CD4-positive, CD25-positive, alpha-beta regulatory T cell (primary cell): ENCODE data around the gene LCOR. TPM values are rescaled to one million over a fixed set of nuclear protein-coding genes. Genes with fewer than 3 reads are reported as not detected.
A peak's percentile ranks its signal among the peaks of the same experiment; 100 is the strongest.

Source experiments
- ATAC-seq, 2 donors: fragments of 150-1000 bp; cut with Tn5 transposase; one replicate each; pipeline ENCODE4 v1.10.0; 2021; ENCODE audit warnings: low read depth in 2 of 2, moderate number of reproducible peaks in 2 of 2, moderate library complexity in 1 of 2
- DNase-seq, 3 donors: peaks; one replicate each; pipeline versions ENCODE4 v3.0.0 to v3.0.0-alpha.2; 2012 to 2022; ENCODE audit warnings: mixed read lengths in 1 of 3
- H3K27ac ChIP-seq: one replicate; pipeline ENCODE4 v1.7.0; 2013; ENCODE audit warnings: mild to moderate bottlenecking, low read length; ENCODE audit not compliant: insufficient read depth, poor library complexity, severe bottlenecking
- H3K27me3 ChIP-seq: one replicate; pipeline ENCODE4 v1.7.0; 2013; ENCODE audit warnings: low read length; ENCODE audit not compliant: control insufficient read depth, insufficient read depth
- H3K36me3 ChIP-seq: one replicate; pipeline ENCODE4 v1.7.0; 2013; ENCODE audit warnings: mild to moderate bottlenecking, low read length, moderate library complexity; ENCODE audit not compliant: control insufficient read depth, insufficient read depth
- H3K4me1 ChIP-seq: 2 replicates; pipeline ENCODE4 v1.7.0; 2013; ENCODE audit warnings: mild to moderate bottlenecking, low read length; ENCODE audit not compliant: insufficient read depth, control insufficient read depth, poor library complexity, severe bottlenecking
- H3K4me3 ChIP-seq: one replicate; pipeline ENCODE4 v1.7.0; 2013; ENCODE audit warnings: low read depth, mild to moderate bottlenecking, low read length, moderate library complexity
- H3K9me3 ChIP-seq, 2 experiments: 1 replicate in 1 of 2; 2 replicates in 1 of 2; pipeline ENCODE4 v1.7.0; 2013; ENCODE audit warnings: low read length in 2 of 2, mild to moderate bottlenecking in 1 of 2, moderate library complexity in 1 of 2; ENCODE audit not compliant: control insufficient read depth in 2 of 2
- H3K27ac Mint-ChIP-seq, 3 donors: one replicate each; pipeline ENCODE4 v1.8.0; 2020 to 2022; ENCODE audit warnings: mild to moderate bottlenecking in 3 of 3, mixed read lengths in 3 of 3, moderate library complexity in 2 of 3
- H3K27me3 Mint-ChIP-seq: one replicate; pipeline ENCODE4 v1.8.0; 2022; ENCODE audit warnings: mild to moderate bottlenecking, mixed read lengths
- H3K36me3 Mint-ChIP-seq: one replicate; pipeline ENCODE4 v1.8.0; 2020; ENCODE audit warnings: mixed read lengths
- H3K4me1 Mint-ChIP-seq, 4 donors: one replicate each; pipeline ENCODE4 v1.8.0; 2020 to 2022; ENCODE audit warnings: mixed read lengths in 4 of 4, mild to moderate bottlenecking in 1 of 4
- H3K4me3 Mint-ChIP-seq, 4 donors: one replicate each; pipeline ENCODE4 v1.8.0; 2020 to 2022; ENCODE audit warnings: mild to moderate bottlenecking in 4 of 4, mixed read lengths in 4 of 4, moderate library complexity in 3 of 4
- H3K9me3 Mint-ChIP-seq, 7 donors: one replicate each; pipeline ENCODE4 v1.8.0; 2020 to 2022; ENCODE audit warnings: mixed read lengths in 7 of 7, mild to moderate bottlenecking in 3 of 7, moderate library complexity in 2 of 7
- polyA plus RNA-seq, 4 donors: library from polyadenylated mRNA; unstranded; fragments of 300-500 nt; fragmentation: Illumina TruSeq; gene quantifications; one replicate each; pipeline ENCODE4 v1.2.3, GENCODE V29; 2021
- total RNA-seq: library from RNA; stranded (reverse); gene quantifications from one replicate; pipeline ENCODE4 v1.2.3, GENCODE V29; 2022

Gene LCOR
- total and polyA plus RNA-seq, 5 donors from 2014 or later: 12.7 to 63.1 (median 16.7) TPM

DNA sequence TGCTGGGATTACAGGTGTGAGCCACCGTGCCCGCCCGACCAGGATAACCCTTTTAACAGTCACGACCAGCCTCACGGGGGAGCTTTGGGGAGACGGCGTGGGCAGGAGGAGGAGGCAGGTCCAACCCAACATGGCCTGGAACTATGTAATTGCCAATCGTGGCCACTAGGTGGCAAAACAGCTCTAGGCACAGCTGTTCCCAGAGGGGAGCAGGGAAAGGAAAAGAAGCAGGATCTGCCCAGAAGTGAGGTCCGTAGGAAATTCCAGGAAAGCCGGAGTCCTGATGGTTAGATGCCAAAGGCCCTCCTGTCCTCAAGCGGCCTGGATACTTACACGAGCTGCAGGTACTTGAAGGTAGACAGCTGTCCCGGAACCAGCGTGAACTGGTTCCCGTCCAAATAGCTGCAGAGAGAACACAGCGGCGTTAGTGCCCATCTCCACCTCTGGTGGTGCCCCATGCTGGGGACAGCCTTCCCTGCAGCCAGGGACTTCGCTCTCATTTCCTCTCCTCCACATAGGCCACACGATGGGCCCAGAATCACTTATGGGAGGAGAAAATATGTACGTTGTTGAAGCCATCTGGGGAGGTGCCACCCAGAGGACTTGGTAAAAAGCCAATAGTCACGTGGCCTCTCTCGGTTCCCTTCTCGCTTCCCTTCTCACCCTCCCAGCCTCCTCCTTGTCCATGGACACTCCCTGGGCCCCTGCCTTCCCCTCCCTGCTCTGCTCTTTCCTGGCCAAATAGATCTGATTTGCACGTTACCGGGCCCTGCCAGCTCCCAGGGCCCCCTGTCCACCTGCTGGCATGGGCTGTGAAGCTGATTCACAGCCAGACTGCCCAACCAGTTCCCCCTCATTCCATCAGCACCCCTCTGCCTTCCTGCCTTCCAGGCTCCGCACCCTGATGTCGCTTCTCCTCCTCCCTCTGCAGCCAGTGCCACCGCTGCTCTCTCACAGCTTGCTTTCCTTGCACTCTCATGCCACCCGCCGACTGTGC, 205.6 kb downstream of the LCOR start:
- H3K4me1 Mint-ChIP-seq: peaks cover 0 to 11% (median 6%) of the 10 kb centered on the region in 4 donors
- H3K4me1 ChIP-seq: peaks cover 8% of the 10 kb centered on the region
- DNase-seq: peak; percentile 35 to 69 (median 52)
- no peaks in the 10 kb centered on the region for H3K27me3 Mint-ChIP-seq
- no peaks in the 10 kb centered on the region for H3K9me3 ChIP-seq
- H3K27ac ChIP-seq: no peak overlapping the region
- H3K4me3 ChIP-seq: peak overlapping the region; percentile 59
- H3K27me3 ChIP-seq: no peaks in the 10 kb centered on the region
- H3K9me3 Mint-ChIP-seq: peaks cover 0 to 2% (median 0%) of the 10 kb centered on the region in 7 donors
- H3K36me3 Mint-ChIP-seq: no peaks in the 10 kb centered on the region
- no peaks in the 10 kb centered on the region for H3K36me3 ChIP-seq
- peak overlapping the region in 2 of 3 donors; percentile 60 to 67 for H3K27ac Mint-ChIP-seq
- ATAC-seq: peak; percentile 69 to 78
- H3K4me3 Mint-ChIP-seq: peak overlapping the region; percentile 21 to 86 (median 78)

DNA sequence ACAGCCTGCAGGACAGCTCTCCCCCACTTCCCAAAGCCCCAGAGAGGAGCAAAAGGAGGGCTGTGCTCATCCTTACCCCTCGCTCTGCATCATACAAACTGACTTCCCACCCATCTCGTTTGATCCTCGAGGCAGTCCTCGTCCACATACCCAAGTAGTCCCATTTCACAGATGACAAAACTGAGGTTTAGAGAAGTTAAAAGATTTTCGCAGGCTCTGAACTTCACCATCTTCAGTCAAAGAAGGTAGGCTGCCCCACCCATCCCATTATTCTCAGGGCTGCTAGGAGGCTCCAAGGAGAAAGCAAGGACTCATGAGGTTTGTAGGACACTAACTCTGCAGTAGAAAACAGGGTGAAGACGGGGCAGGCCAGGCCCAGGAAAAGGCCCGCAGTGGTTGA, 206.6 kb downstream of the LCOR start:
- H3K27ac ChIP-seq: no peak overlapping the region
- Mint-ChIP-seq H3K9me3 (peaks cover 0 to 2% (median 0%) of the 10 kb centered on the region in 7 donors), H3K36me3 (no peaks in the 10 kb centered on the region), H3K4me1 (peaks cover 0 to 11% (median 6%) of the 10 kb centered on the region in 4 donors), H3K27ac (no peak overlapping the region), H3K27me3 (peaks cover 2% of the 10 kb centered on the region), H3K4me3 (peak overlapping the region in 1 of 4 donors; percentile 53)
- DNase-seq (no peak), ATAC-seq (no peak)
- H3K36me3 ChIP-seq: no peaks in the 10 kb centered on the region
- no peaks in the 10 kb centered on the region for H3K9me3 ChIP-seq
- H3K4me1 ChIP-seq: peaks cover 8% of the 10 kb centered on the region
- no peaks in the 10 kb centered on the region for H3K27me3 ChIP-seq
- H3K4me3 ChIP-seq: no peak overlapping the region

DNA sequence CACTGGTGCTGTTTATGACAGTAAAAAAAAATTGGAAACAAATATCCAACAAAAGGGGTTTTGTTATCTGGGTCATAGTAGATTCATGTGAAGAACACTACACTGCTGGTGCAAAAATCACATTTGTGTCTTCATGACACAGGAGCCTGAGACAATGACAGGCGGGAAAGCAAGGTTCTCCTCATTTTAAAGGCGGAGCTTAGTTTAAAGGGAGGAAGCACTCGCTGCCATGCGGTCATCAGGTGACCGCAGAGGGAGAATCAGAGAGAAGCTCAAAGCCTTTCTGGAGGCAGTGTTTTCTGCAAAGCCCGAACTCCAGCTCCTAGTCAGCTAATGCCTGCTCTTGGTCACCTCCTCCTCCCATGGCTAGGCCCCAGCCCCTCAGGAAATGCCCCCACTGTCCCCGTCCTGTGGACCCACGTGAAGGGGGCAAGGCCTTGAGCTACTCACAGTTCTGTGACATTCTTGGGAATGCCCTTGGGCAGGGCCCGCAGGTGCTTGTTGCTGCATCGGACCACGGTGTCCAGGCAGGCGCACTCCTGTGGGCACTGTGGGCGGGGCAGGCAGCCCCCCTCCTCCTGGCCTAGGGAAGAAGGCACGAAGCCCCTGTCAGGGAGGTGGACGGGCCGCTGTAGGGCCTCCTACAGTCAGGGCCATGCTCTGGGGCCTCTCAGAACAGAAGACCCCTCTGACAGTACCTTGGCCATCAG, 207.6 kb downstream of the LCOR start:
- peaks cover 4% of the 10 kb centered on the region for H3K27me3 Mint-ChIP-seq
- H3K4me1 ChIP-seq: peaks cover 8% of the 10 kb centered on the region
- H3K27ac ChIP-seq: no peak overlapping the region
- no peaks in the 10 kb centered on the region for H3K27me3 ChIP-seq
- H3K27ac Mint-ChIP-seq: no peak overlapping the region
- no peak overlapping the region for H3K4me3 ChIP-seq
- H3K9me3 Mint-ChIP-seq: peaks cover 0 to 2% (median 0%) of the 10 kb centered on the region in 7 donors
- H3K4me3 Mint-ChIP-seq: no peak overlapping the region
- ATAC-seq: no peak
- peaks cover 0 to 11% (median 6%) of the 10 kb centered on the region in 4 donors for H3K4me1 Mint-ChIP-seq
- H3K36me3 ChIP-seq: no peaks in the 10 kb centered on the region
- H3K9me3 ChIP-seq: no peaks in the 10 kb centered on the region
- H3K36me3 Mint-ChIP-seq: no peaks in the 10 kb centered on the region
- no peak for DNase-seq

DNA sequence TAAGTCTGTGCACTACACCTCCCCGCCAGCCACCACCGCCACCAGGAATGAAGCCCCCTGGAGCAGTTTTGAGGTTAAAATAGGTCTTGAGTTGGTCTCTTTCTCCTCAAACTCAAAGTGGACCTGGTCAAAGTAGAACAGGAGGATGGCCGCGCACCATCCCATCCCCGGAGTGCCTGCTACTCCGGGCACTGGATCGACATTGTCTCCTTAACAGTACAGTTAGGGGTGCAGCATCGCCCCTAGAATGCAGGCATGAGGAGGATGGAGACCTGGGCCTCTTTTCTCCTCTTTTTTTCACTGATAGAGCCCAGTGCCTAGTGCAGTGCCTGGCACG, 208.1 kb downstream of the LCOR start:
- Mint-ChIP-seq H3K9me3 (peaks cover 0 to 2% (median 0%) of the 10 kb centered on the region in 7 donors), H3K27ac (no peak overlapping the region), H3K4me1 (peaks cover 0 to 11% (median 6%) of the 10 kb centered on the region in 4 donors), H3K36me3 (no peaks in the 10 kb centered on the region), H3K4me3 (no peak overlapping the region), H3K27me3 (peaks cover 4% of the 10 kb centered on the region)
- Histone ChIP-seq H3K9me3 (no peaks in the 10 kb centered on the region), H3K27ac (no peak overlapping the region), H3K4me3 (no peak overlapping the region), H3K27me3 (no peaks in the 10 kb centered on the region), H3K36me3 (no peaks in the 10 kb centered on the region), H3K4me1 (peaks cover 8% of the 10 kb centered on the region)
- DNase-seq (no peak), ATAC-seq (no peak)

DNA sequence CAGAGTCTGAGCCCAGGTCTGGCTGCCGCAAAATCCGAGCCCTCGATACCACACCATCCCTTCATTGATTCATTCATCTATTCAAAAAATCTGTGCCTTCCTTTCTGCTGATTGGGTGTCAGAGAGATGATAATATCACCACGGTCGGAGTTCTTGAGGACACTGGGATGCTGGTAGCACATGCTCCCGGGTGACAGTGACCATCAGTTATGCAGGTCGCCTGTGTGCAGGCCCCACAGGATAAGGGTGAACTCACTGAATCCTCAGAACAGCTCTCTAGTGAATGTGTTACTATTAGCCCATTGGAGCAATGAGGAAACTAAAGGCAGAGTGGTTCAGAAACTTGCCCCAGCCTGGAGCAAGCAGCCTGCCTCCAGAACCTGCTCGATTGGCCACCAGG, 208.6 kb downstream of the LCOR start:
- Mint-ChIP-seq H3K9me3 (peaks cover 0 to 2% (median 0%) of the 10 kb centered on the region in 7 donors), H3K4me1 (peaks cover 0 to 11% (median 6%) of the 10 kb centered on the region in 4 donors), H3K27ac (peak overlapping the region in 1 of 3 donors; percentile 81), H3K27me3 (peaks cover 4% of the 10 kb centered on the region), H3K36me3 (no peaks in the 10 kb centered on the region), H3K4me3 (peak overlapping the region in 1 of 4 donors; percentile 30)
- H3K27ac ChIP-seq: no peak overlapping the region
- no peak for DNase-seq
- H3K4me3 ChIP-seq: no peak overlapping the region
- no peaks in the 10 kb centered on the region for H3K27me3 ChIP-seq
- no peaks in the 10 kb centered on the region for H3K36me3 ChIP-seq
- peaks cover 8% of the 10 kb centered on the region for H3K4me1 ChIP-seq
- ATAC-seq: no peak
- H3K9me3 ChIP-seq: no peaks in the 10 kb centered on the region

DNA sequence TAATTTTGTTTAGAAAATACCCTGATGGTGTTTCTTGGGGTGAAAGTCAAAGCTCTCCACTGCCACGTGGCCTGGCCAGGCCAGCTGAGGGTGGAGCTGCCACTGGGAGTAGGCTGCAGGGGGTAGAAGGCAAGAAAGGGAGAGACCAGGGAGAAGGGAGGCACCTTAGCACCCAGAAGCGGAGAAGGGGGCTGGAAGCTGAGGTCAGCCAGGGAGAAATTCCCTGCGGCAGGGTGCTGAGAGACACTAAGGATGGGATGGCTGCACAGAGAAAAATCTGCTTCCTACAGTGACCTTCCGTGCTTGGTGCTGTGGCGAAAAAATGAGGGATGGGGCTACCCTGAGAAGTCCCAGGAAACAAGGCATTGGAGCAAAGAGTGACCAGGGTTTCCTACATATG, 210.0 kb downstream of the LCOR start:
- Mint-ChIP-seq H3K27ac (no peak overlapping the region), H3K4me1 (peaks cover 0 to 11% (median 6%) of the 10 kb centered on the region in 4 donors), H3K36me3 (no peaks in the 10 kb centered on the region), H3K9me3 (peaks cover 0 to 2% (median 0%) of the 10 kb centered on the region in 7 donors), H3K27me3 (peaks cover 4% of the 10 kb centered on the region), H3K4me3 (no peak overlapping the region)
- Histone ChIP-seq H3K27ac (no peak overlapping the region), H3K4me1 (peaks cover 8% of the 10 kb centered on the region), H3K27me3 (no peaks in the 10 kb centered on the region), H3K9me3 (no peaks in the 10 kb centered on the region), H3K36me3 (no peaks in the 10 kb centered on the region), H3K4me3 (no peak overlapping the region)
- ATAC-seq (no peak), DNase-seq (no peak)

DNA sequence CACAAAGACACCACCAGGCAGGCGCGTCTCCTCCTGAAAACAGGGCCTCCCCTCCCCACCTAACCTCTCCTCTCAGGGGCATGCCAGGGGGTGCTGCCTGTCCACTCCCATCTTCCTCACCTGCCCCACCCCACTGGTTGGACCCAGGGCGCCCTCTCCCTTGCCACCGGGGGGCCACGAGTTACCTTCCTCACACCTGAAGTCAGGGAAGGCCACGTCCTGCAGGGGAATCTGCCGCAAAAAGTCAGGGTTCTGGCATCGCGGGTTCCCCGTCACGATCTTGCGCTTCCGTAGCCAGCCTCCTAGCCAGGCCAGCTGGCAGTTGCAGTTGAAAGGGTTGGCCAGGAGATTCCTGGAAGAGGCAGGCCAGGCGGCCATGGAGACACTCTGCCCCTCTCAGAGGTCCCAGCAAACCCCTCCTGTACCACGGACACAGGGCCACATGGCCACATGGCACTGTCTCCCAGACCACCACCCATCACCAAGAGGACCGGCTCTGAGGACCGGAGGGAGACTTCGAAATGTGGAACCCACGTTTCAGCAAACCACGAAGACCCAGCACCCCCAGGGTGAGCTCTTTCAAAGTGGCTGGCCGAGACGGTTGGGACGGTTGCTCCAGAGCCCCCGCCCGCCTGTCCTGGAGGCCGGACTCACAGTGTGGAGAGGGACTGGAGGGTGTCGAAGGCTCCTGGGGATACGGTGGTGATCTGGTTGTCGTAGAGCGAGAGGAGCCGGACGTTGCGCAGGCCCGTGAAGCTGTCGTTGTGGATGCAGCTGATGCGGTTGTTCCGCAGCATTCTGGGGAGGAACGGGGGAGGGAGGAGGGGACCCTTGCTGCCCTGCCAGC, 210.8 kb downstream of the LCOR start:
- Histone ChIP-seq H3K9me3 (no peaks in the 10 kb centered on the region), H3K4me1 (no peaks in the 10 kb centered on the region), H3K4me3 (no peak overlapping the region), H3K36me3 (no peaks in the 10 kb centered on the region), H3K27me3 (no peaks in the 10 kb centered on the region), H3K27ac (no peak overlapping the region)
- Mint-ChIP-seq H3K4me3 (no peak overlapping the region), H3K36me3 (no peaks in the 10 kb centered on the region), H3K4me1 (peaks cover 0 to 3% (median 2%) of the 10 kb centered on the region in 4 donors), H3K27me3 (peaks cover 4% of the 10 kb centered on the region), H3K9me3 (peaks cover 0 to 2% (median 0%) of the 10 kb centered on the region in 7 donors), H3K27ac (no peak overlapping the region)
- DNase-seq: no peak
- ATAC-seq: no peak
